ENCODE results near the gene GBGT1.

Gene GBGT1

DNA sequence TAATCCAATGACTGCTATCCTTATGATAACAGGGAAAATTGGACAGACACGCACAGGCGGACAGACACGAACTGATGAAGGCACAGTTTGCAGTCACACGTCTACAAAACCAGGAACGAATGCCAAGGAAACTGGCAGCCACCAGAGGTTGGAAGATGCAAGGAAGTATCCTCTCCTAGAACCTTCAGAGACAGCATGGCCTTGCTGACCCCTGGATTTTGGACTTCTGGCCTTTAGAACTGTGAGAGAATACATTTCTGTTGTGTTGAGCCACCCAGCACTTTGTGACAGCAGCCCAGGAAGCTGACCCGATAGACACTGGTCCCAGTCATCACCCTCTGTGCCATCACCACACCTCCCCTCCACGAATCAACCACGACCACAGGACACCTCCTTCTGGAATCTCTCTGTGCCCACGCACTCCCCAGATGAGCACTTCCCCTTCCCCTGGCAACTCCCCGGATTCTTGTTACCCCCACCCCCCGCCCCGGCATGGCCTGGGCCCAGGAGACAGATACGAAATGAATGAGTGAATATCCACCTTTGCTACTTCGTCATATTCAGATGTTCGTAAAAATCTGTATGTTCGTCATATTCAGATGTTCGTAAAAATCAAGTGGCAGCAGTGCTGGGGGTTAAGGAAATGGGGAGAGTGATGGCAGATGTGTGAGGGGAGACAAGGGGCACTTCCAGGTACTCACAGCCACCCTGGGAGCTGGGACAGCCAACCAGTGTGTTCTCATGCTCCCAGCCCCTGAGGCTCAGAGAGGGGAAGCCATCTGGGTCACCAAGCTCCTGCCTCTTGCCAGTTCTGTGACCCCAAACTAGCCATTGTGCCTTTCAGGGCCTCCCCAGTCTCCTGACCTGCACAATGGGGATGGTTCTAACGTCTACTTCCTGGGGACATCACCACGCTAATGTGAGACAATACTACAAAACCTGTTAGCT lies 18.5 kb downstream of the GBGT1 start:
- Histone ChIP-seq H3K27me3 (ENCODE audit: control insufficient read depth in 1 of 2, insufficient read depth in 2 of 2, low read length in 2 of 2) (no peaks in the 10 kb centered on the region), H3K27ac (ENCODE audit: low read depth, low read length) (no peak overlapping the region), H3K9ac (ENCODE audit: low read depth in 1 of 2, low read length in 2 of 2) (peak overlapping the region; percentile 51 to 69), H3K9me3 (ENCODE audit: control insufficient read depth in 1 of 2, low read length in 2 of 2) (no peaks in the 10 kb centered on the region), H3K4me1 (ENCODE audit: control insufficient read depth in 1 of 2, insufficient read depth in 2 of 2, low read length in 2 of 2) (peaks cover 69 to 76% of the 10 kb centered on the region in 2 donors), H3K36me3 (ENCODE audit: control insufficient read depth in 1 of 2, insufficient read depth in 2 of 2, low read length in 2 of 2) (no peaks in the 10 kb centered on the region), H3K4me3 (ENCODE audit: low read depth in 1 of 2, low read length in 2 of 2) (peak overlapping the region; percentile 55 to 62)

DNA sequence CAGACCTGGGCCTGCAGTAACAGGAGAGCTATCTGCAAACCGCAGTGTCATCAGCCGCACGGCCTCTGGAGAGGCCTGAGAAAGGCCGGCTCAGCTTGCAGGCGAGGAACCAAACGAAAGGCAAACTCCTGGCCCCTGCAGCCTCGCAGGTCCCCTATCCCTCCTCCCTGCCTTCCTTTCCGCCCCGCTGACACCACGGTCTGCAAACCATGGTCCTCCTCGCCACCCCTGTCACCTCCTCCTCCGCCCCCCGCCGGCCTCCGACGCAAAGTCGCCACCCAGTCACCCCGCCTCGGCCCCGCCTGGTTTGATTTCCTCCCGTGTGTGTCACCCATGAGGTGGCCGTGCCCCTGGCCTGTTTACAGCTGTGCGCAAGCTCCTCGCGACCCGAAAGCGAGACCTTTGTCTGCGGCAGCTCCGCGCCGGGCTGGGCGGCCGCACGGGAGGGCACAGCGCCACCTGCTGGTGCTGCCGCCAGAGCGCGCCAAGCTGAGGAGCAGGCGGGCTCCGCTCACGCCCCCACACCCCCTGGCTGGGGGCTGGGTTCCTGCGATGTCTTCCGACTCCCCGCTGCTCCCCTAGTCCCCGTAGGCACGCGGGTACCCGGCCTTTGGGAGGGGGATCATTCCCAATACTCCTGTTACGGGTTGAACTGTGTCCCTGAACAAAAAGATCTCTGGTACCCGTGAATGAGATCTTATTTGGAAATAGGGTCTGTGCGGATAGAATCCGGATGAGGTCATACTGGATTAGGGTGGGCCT lies 19.4 kb downstream of the GBGT1 start:
- H3K4me3 ChIP-seq (ENCODE audit: low read depth in 1 of 2, low read length in 2 of 2) = peak overlapping the region; percentile 55 to 62
- no peaks in the 10 kb centered on the region for H3K9me3 ChIP-seq (ENCODE audit: control insufficient read depth in 1 of 2, low read length in 2 of 2)
- H3K36me3 ChIP-seq (ENCODE audit: control insufficient read depth in 1 of 2, insufficient read depth in 2 of 2, low read length in 2 of 2) = no peaks in the 10 kb centered on the region
- H3K27ac ChIP-seq (ENCODE audit: low read depth, low read length) = peak overlapping the region; percentile 68
- peak overlapping the region; percentile 51 to 70 for H3K9ac ChIP-seq (ENCODE audit: low read depth in 1 of 2, low read length in 2 of 2)
- H3K4me1 ChIP-seq (ENCODE audit: control insufficient read depth in 1 of 2, insufficient read depth in 2 of 2, low read length in 2 of 2) = peaks cover 75 to 79% of the 10 kb centered on the region in 2 donors
- H3K27me3 ChIP-seq (ENCODE audit: control insufficient read depth in 1 of 2, insufficient read depth in 2 of 2, low read length in 2 of 2) = no peaks in the 10 kb centered on the region

DNA sequence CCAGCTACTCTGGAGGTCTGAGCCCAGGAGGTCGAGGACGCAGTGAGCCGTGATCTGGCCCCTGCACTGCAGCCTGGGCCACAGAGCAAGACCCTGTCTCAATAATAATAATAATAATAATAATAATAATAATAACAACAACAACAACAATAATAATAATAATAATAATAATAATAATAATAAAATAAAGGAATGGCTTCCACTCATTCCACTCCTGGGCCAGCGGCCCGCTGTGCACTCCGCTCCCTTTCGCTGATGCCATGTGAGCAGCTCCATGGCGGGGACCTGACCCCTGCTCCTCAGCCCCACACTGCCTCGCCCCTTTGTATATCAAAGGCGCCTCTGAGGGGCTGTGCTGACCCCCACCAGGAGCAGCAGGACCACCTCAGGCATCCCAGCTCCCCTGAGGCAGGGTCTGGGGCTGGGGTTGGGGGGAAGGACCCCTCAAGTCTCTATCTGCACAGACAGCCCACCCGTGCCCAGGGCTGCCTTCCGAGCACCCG lies 20.0 kb downstream of the GBGT1 start:
- Histone ChIP-seq H3K27ac (ENCODE audit: low read depth, low read length) (peak overlapping the region; percentile 68), H3K4me1 (ENCODE audit: control insufficient read depth in 1 of 2, insufficient read depth in 2 of 2, low read length in 2 of 2) (peaks cover 81 to 84% of the 10 kb centered on the region in 2 donors), H3K9me3 (ENCODE audit: control insufficient read depth in 1 of 2, low read length in 2 of 2) (no peaks in the 10 kb centered on the region), H3K9ac (ENCODE audit: low read depth in 1 of 2, low read length in 2 of 2) (peak overlapping the region; percentile 51 to 70), H3K27me3 (ENCODE audit: control insufficient read depth in 1 of 2, insufficient read depth in 2 of 2, low read length in 2 of 2) (no peaks in the 10 kb centered on the region), H3K4me3 (ENCODE audit: low read depth in 1 of 2, low read length in 2 of 2) (peak overlapping the region; percentile 55 to 62), H3K36me3 (ENCODE audit: control insufficient read depth in 1 of 2, insufficient read depth in 2 of 2, low read length in 2 of 2) (peaks cover 0 to 2% of the 10 kb centered on the region in 2 donors)

DNA sequence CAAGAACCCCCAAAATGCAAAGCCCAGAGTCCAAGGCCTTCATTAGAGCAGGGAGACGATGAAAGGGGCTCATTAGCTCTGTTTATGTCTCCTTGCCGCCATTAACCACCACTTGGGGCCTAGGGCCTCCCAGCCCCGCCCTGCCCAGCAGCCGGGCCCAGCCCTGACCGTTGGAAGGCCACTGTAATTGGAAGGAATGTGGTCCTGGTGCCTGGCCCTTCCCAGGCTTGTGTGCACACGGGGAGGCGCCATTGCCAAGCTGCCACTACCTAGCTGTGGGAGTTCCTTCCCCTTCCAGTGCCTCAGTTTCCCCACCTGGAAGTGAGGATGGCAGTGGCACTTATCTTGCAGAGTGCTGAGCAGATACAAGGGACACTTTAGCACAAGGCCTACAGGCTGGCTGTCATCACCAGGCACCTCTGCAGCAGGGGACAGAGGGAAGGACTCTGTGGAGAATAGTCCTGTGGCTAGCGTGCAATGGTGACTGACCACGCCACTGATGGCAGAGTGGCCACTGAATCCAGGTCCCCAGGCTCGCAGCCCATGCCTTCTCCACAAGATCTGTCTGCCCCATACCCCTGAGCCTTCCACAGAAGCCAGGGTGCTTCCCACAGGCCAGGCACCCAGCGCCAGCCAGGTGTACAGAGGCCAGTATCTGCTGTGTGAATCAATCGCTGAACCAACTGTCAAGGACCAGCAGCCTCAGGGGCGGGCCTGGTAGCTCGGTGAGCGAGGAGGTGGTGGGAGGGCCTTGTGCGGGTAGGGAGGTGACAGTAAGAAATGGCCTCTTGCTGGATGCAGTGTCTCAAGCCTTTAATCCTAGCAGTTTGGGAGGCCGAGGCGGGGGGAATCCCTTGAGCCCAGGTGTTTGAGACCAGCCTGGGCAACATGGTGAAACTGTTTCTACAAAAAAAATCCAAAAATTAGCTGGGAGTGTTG lies 20.8 kb downstream of the GBGT1 start:
- Histone ChIP-seq H3K4me3 (ENCODE audit: low read depth in 1 of 2, low read length in 2 of 2) (no peak overlapping the region), H3K9ac (ENCODE audit: low read depth in 1 of 2, low read length in 2 of 2) (peak overlapping the region; percentile 44 to 48), H3K4me1 (ENCODE audit: control insufficient read depth in 1 of 2, insufficient read depth in 2 of 2, low read length in 2 of 2) (peaks cover 81 to 84% of the 10 kb centered on the region in 2 donors), H3K9me3 (ENCODE audit: control insufficient read depth in 1 of 2, low read length in 2 of 2) (no peaks in the 10 kb centered on the region), H3K27ac (ENCODE audit: low read depth, low read length) (no peak overlapping the region), H3K36me3 (ENCODE audit: control insufficient read depth in 1 of 2, insufficient read depth in 2 of 2, low read length in 2 of 2) (peaks cover 0 to 2% of the 10 kb centered on the region in 2 donors), H3K27me3 (ENCODE audit: control insufficient read depth in 1 of 2, insufficient read depth in 2 of 2, low read length in 2 of 2) (no peaks in the 10 kb centered on the region)

DNA sequence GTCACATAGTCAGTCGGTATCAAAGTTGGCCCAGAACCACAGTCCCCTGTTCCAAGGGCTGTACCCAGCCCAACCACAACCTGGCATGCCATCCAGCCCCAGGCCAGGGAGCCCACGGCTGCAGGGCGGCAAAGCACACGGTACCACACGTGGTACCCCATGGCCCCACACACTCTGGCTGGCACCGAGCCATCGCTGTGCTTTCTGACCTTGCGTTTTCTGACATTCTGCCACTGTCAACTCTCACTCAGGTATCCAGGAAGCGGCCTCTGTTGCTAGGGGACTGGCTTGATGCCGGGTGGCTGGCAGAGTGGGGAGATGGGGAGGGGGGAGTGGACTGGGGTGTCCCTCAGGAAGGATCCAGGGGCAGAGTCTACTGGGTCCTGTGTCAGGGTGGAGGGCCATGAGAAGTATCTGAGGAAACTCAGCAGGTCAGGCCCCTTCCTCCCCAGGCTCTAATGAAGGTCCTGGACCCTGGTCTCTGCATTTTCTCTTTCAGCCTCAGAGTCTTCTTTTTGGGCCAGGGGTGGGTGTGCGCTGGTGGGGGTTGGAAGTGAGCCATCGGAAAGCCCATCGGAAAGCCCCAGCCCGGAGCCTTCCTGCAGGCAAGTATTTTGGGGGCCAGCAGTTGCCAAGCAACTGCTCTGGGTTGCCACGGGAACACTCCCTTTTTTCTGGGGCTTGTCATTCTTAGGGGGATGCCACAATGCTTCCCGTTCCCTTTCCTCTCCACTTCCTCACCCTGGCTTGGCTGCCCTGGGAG lies 21.7 kb downstream of the GBGT1 start:
- H3K36me3 ChIP-seq (ENCODE audit: control insufficient read depth in 1 of 2, insufficient read depth in 2 of 2, low read length in 2 of 2) = peaks cover 0 to 2% of the 10 kb centered on the region in 2 donors
- H3K9ac ChIP-seq (ENCODE audit: low read depth in 1 of 2, low read length in 2 of 2) = peak overlapping the region; percentile 47 to 60
- no peaks in the 10 kb centered on the region for H3K27me3 ChIP-seq (ENCODE audit: control insufficient read depth in 1 of 2, insufficient read depth in 2 of 2, low read length in 2 of 2)
- no peaks in the 10 kb centered on the region for H3K9me3 ChIP-seq (ENCODE audit: control insufficient read depth in 1 of 2, low read length in 2 of 2)
- no peak overlapping the region for H3K27ac ChIP-seq (ENCODE audit: low read depth, low read length)
- H3K4me3 ChIP-seq (ENCODE audit: low read depth in 1 of 2, low read length in 2 of 2) = no peak overlapping the region
- peaks cover 83 to 84% of the 10 kb centered on the region in 2 donors for H3K4me1 ChIP-seq (ENCODE audit: control insufficient read depth in 1 of 2, insufficient read depth in 2 of 2, low read length in 2 of 2)

DNA sequence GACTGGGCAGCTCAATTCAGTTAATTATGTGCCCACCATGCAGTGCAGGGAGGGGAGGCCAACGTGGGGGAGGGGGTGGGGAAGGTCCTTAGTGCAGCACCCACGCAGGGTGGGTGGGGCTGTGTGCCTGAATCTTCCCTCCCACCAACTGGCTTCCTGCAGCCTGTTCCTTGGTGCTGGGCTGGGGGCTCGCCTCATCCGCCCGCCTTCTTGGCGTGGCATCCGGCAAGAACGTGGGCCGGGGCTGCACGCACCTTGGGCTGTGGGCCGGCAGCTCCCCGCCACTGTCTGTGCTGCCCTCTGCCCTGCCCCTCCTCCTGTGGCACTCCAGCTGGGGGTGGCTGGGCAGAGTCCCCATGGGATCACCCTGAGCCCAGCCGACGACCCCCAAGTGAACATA lies 23.1 kb downstream of the GBGT1 start:
- H3K9ac ChIP-seq (ENCODE audit: low read depth in 1 of 2, low read length in 2 of 2) = peak overlapping the region; percentile 24 to 38

DNA sequence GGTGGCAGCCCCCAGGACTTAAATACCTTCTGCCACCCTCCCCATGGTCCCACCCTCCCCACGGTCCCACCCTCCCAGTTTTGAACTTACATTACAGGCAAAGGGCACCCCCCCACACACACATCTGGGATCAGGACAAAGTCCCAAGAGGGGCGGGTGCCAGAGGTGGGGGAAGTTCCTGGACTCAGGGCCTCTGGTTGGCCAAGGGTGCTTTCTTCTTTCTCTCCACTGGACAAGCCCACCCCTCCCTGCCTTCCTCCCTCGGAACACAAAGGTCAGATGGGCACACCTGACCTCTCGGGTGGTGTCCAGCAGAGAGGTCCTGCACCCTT lies 23.6 kb downstream of the GBGT1 start:
- no peak overlapping the region for H3K4me3 ChIP-seq (ENCODE audit: low read depth in 1 of 2, low read length in 2 of 2)
- H3K36me3 ChIP-seq (ENCODE audit: control insufficient read depth in 1 of 2, insufficient read depth in 2 of 2, low read length in 2 of 2) = peaks cover 0 to 2% of the 10 kb centered on the region in 2 donors
- no peak overlapping the region for H3K27ac ChIP-seq (ENCODE audit: low read depth, low read length)
- H3K9ac ChIP-seq (ENCODE audit: low read depth in 1 of 2, low read length in 2 of 2) = peak overlapping the region; percentile 24 to 48
- H3K9me3 ChIP-seq (ENCODE audit: control insufficient read depth in 1 of 2, low read length in 2 of 2) = no peaks in the 10 kb centered on the region
- H3K4me1 ChIP-seq (ENCODE audit: control insufficient read depth in 1 of 2, insufficient read depth in 2 of 2, low read length in 2 of 2) = peaks cover 85 to 93% of the 10 kb centered on the region in 2 donors
- H3K27me3 ChIP-seq (ENCODE audit: control insufficient read depth in 1 of 2, insufficient read depth in 2 of 2, low read length in 2 of 2) = no peaks in the 10 kb centered on the region

More for the DNA sequence above, 23.1 kb downstream of the GBGT1 start:
- Histone ChIP-seq H3K27ac (ENCODE audit: low read depth, low read length) (no peak overlapping the region), H3K9me3 (ENCODE audit: control insufficient read depth in 1 of 2, low read length in 2 of 2) (no peaks in the 10 kb centered on the region), H3K27me3 (ENCODE audit: control insufficient read depth in 1 of 2, insufficient read depth in 2 of 2, low read length in 2 of 2) (no peaks in the 10 kb centered on the region), H3K36me3 (ENCODE audit: control insufficient read depth in 1 of 2, insufficient read depth in 2 of 2, low read length in 2 of 2) (peaks cover 0 to 2% of the 10 kb centered on the region in 2 donors), H3K4me3 (ENCODE audit: low read depth in 1 of 2, low read length in 2 of 2) (peak overlapping the region in 1 of 2 donors; percentile 32), H3K4me1 (ENCODE audit: control insufficient read depth in 1 of 2, insufficient read depth in 2 of 2, low read length in 2 of 2) (peaks cover 85 to 92% of the 10 kb centered on the region in 2 donors)

DNA sequence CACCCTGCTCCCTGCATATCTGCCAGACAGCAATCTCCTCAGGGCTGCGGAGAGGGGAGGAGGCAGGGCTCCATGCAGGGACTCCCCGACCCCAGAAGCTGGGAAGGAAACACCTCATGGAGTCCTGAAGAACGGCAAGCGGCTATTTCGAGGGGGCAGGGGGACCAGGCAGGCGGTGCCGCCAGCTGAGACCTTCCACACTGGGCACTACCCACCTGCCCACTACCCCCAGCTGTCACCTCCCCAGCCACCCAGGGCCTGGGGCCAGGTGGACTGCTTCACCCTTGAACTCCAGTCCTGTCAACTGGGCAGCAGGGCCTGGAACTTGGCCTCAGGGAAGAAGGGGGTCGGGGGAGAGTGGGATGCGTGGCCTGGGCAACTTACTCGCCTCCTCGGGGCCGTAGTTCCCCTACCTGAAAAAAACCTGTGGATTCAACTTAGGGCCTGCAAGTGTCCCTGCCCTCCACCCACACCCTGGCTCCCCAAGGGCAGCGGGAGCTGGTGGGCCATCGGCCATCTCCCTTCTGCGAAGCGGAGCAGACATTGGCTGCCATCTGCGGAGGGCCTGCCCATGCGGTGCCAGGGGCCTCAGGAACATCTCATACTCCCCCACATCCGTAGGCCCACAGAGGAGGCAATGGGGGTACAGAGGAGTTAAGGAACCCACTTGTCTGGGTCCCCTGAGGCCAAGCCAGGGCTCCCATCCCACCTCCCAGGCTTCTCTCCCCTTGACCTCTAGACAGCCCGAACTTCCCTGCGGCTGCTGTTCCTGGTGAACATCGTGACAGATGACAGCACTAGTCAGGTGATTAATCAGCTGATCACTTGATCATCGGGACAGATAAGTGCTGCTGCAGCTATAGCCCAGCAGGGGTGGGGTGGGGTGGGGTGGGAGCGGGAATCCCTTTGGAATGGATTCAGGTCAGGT lies 24.2 kb downstream of the GBGT1 start:
- Histone ChIP-seq H3K36me3 (ENCODE audit: control insufficient read depth in 1 of 2, insufficient read depth in 2 of 2, low read length in 2 of 2) (peaks cover 0 to 2% of the 10 kb centered on the region in 2 donors), H3K4me3 (ENCODE audit: low read depth in 1 of 2, low read length in 2 of 2) (no peak overlapping the region)

More for the DNA sequence above, 24.2 kb downstream of the GBGT1 start:
- Histone ChIP-seq H3K4me1 (ENCODE audit: control insufficient read depth in 1 of 2, insufficient read depth in 2 of 2, low read length in 2 of 2) (peaks cover 85 to 93% of the 10 kb centered on the region in 2 donors), H3K27ac (ENCODE audit: low read depth, low read length) (no peak overlapping the region), H3K9ac (ENCODE audit: low read depth in 1 of 2, low read length in 2 of 2) (peak overlapping the region; percentile 54), H3K27me3 (ENCODE audit: control insufficient read depth in 1 of 2, insufficient read depth in 2 of 2, low read length in 2 of 2) (no peaks in the 10 kb centered on the region), H3K9me3 (ENCODE audit: control insufficient read depth in 1 of 2, low read length in 2 of 2) (no peaks in the 10 kb centered on the region)
